Thymus (tissue), 11 donors: ENCODE measurements around the gene REST. TPM values are rescaled to one million over a fixed set of nuclear protein-coding genes. Genes with fewer than 3 reads are reported as not detected.
"Not testable (repeated sequence)": the region's sequence is repeated elsewhere in the genome, so short reads cannot be mapped to it uniquely, and the experiment has no call there.

Experiments used
- DNase-seq, 9 donors: peaks; one replicate each; pipeline ENCODE4 v3.0.0-alpha.2; 2013; ENCODE audit warnings: low spot score in 9 of 9, low read depth in 6 of 9, missing footprints in 1 of 9
- H3K27ac ChIP-seq, 2 donors: one replicate each; pipeline ENCODE4 v1.5.1; 2013; ENCODE audit warnings: control low read depth in 1 of 2, low read depth in 1 of 2, low read length in 1 of 2, mild to moderate bottlenecking in 1 of 2, moderate library complexity in 1 of 2
- H3K27me3 ChIP-seq, 2 donors: one replicate each; pipeline ENCODE4 v1.5.1; 2013; ENCODE audit warnings: low read length in 1 of 2; ENCODE audit not compliant: control insufficient read depth in 2 of 2, insufficient read depth in 1 of 2
- H3K36me3 ChIP-seq, 2 donors: one replicate each; pipeline ENCODE4 v1.5.1; 2013; ENCODE audit warnings: low read length in 1 of 2, mild to moderate bottlenecking in 1 of 2, moderate library complexity in 1 of 2; ENCODE audit not compliant: control insufficient read depth in 2 of 2, insufficient read depth in 2 of 2
- H3K4me1 ChIP-seq, 2 donors: one replicate each; pipeline ENCODE4 v1.5.1; 2013; ENCODE audit warnings: low read length in 2 of 2; ENCODE audit not compliant: control insufficient read depth in 2 of 2, insufficient read depth in 2 of 2
- H3K4me3 ChIP-seq, 2 donors: one replicate each; pipeline ENCODE4 v1.5.1; 2013; ENCODE audit warnings: low read length in 2 of 2, control low read depth in 1 of 2, mild to moderate bottlenecking in 1 of 2
- H3K9me3 ChIP-seq, 2 donors: one replicate each; pipeline ENCODE4 v1.5.1; 2013; ENCODE audit warnings: low read length in 1 of 2, mild to moderate bottlenecking in 1 of 2; ENCODE audit not compliant: control insufficient read depth in 2 of 2, insufficient read depth in 1 of 2
- WGBS: extraction: QIAGEN DNeasy Blood & Tissue Kit; methylation state at CpG from one replicate; pipeline ENCODE4 v1.1.7; 2013; 5-methylcytosine and 5-hydroxymethylcytosine counted together
- polyA plus RNA-seq: library from polyadenylated mRNA; stranded (reverse); fragments of 200-250 nt; gene quantifications from one replicate; pipeline ENCODE4 v1.2.3, GENCODE V29; 2013
- total RNA-seq: library from RNA; stranded (reverse); fragments of 120-200 nt; gene quantifications from one replicate; pipeline ENCODE4 v1.2.4, GENCODE V29; 2013
- donor health status: healthy.

Gene REST
- total and polyA plus RNA-seq, 2 donors, result 12.4 to 41.3 TPM

DNA sequence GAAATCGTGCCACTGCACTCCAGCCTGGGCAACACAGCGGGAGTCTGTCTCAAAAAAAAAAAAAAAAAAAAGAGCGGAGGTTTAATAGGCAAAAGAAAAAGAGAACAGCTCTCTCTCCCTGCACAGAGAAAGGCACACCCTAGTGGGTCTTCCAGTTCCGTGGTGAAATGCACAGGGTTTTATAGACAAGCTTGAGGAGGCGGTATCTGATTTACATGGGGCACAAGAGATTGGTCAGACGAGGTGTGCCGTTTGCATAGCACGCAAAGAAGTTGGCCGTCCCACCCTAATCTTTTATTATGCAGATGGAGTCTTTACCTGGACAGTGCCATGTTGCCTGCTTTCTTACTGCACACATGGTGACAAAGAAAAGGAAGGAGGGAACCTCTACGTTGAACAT is 33.5 kb upstream of the REST start:
- no peak overlapping the region for H3K4me3 ChIP-seq
- H3K27ac ChIP-seq, result no peak overlapping the region
- no peaks in the 10 kb centered on the region for H3K36me3 ChIP-seq
- no peak for DNase-seq
- H3K27me3 ChIP-seq, result no peaks in the 10 kb centered on the region
- WGBS, result 92% methylated on average over 10 of the region's 10 CpGs
- H3K9me3 ChIP-seq, result no peaks in the 10 kb centered on the region
- H3K4me1 ChIP-seq, result peaks cover 3 to 6% of the 10 kb centered on the region in 2 donors

DNA sequence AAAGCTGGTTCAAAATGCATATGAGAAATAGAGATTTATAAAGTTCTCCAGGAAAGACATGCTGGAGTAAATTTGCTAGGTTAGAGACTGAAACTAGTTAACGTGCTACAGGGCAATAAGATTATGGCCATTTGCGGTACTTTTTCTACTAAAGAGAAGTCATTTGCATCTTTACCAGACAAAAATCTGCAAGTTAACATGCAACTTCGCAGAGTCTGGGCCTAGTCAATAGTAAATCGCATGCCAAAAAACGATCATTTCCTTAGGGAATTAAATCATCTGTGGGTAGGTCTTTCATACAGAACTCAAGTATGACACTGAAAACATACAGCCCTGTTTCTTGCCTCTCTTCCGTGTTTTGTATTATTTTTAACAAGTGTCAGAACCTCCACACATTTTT is 32.8 kb upstream of the REST start:
- no peaks in the 10 kb centered on the region for H3K27me3 ChIP-seq
- DNase-seq, result no peak

DNA sequence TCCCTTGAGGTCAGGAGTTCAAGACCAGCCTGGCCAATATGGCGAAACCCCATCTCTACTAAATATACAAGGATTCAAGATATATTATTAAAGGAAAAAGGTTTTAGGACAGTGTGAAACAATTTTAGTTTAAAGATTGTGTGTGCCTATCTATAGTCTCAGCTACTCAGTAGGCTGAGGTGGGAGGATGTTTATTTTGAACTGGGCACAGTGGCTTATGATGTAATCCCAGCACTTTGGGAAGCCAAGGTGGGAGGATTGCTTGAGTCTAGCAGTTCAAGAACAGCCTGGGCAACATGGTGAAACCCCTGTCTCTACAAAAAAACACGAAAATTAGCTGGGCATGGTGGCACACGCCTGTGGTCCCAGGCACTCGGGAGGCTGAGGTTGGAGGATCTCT is 31.4 kb upstream of the REST start:
- DNase-seq, result no peak
- Histone ChIP-seq H3K27ac (no peak overlapping the region), H3K27me3 (no peaks in the 10 kb centered on the region), H3K4me3 (no peak overlapping the region), H3K4me1 (peaks cover 3 to 6% of the 10 kb centered on the region in 2 donors), H3K9me3 (no peaks in the 10 kb centered on the region), H3K36me3 (no peaks in the 10 kb centered on the region)
- WGBS, result 96% methylated on average over 4 of the region's 4 CpGs

More for the DNA sequence above, 32.8 kb upstream of the REST start:
- Histone ChIP-seq H3K4me3 (no peak overlapping the region), H3K27ac (no peak overlapping the region), H3K36me3 (no peaks in the 10 kb centered on the region), H3K4me1 (peaks cover 3 to 6% of the 10 kb centered on the region in 2 donors), H3K9me3 (no peaks in the 10 kb centered on the region)
- 94% methylated on average over 6 of the region's 6 CpGs for WGBS

DNA sequence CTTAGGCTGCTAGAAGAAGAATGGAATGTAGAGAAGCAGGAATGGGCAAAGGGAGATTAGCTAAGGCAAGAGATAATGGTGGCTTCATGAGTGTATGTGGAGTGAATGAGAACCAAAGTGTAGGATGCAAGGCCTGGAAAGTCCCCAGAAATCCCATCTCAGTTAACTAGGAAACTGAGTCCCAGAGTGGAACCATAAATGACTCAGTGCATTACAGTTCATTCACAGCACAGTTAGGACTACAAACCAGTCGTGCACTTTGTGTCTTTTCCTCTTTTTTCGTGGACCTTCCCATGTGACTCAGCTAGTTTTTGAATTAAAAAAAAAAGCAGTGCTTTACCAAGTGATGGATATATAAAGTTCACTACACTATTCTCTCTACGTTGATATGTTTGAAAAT is 27.7 kb upstream of the REST start:
- no peaks in the 10 kb centered on the region for H3K27me3 ChIP-seq
- no peaks in the 10 kb centered on the region for H3K9me3 ChIP-seq
- WGBS, result 34% methylated on average over 3 of the region's 3 CpGs
- no peaks in the 10 kb centered on the region for H3K36me3 ChIP-seq
- H3K27ac ChIP-seq, result no peak overlapping the region
- H3K4me1 ChIP-seq, result peaks cover 0 to 5% of the 10 kb centered on the region in 2 donors
- no peak overlapping the region for H3K4me3 ChIP-seq
- DNase-seq, result no peak

- Histone ChIP-seq H3K4me1 (peaks cover 0 to 5% of the 10 kb centered on the region in 2 donors), H3K27ac (no peak overlapping the region), H3K36me3 (no peaks in the 10 kb centered on the region), H3K27me3 (no peaks in the 10 kb centered on the region), H3K4me3 (no peak overlapping the region), H3K9me3 (no peaks in the 10 kb centered on the region)
- DNase-seq, result no peak
- WGBS, result 91% methylated on average over 5 of the region's 5 CpGs
These were observed 27.1 kb upstream of the REST start for GRCh38 chr4:56880572-56880971.

DNA sequence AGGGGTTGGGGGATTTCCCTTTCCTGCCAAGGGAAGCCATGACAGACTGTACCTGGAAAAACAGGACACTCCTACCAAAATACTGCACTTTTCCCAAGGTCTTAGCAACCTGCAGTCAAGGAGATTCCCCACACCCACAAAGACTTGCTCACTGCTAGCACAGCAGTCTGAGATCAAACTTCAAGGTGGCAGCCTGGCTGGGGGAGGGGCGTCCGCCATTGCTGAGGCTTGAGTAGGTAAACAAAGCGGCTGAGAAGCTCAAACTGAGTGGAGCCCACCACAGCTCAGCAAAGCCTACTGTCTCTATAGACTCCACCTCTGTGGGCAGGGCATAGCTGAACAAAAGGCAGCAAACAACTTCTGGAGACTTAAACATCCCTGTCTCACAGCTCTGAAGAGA is 23.2 kb upstream of the REST start:
- 90% methylated on average over 3 of the region's 3 CpGs for WGBS
- not testable (repeated sequence) for H3K36me3 ChIP-seq, H3K27me3 ChIP-seq, H3K27ac ChIP-seq, H3K4me3 ChIP-seq, H3K4me1 ChIP-seq, H3K9me3 ChIP-seq
- peak in 4 of 9 donors; percentile 7 to 37 (median 16) for DNase-seq

DNA sequence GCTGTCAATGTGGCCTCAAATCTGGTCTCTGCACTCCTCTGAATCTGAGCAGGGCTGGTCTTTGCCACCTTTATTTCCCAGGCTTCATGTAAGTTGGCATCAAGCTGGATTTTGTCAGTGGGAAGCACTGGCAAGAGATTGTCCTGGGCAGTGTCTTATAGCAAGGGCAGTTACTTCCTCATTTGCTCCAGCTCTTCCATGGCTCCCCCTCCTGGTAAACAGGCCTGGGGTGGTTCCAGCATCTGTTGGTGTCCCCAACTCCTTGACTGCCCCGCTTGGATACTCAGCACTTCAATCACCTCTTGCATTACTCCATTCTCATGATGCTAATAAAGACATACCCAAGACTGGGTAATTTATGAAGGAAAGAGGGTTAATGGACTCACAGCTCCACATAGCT is 15.0 kb upstream of the REST start:
- 96% methylated on average over 1 of the region's 1 CpG for WGBS

GRCh38 chr4:56897842-56898241 is 9.9 kb upstream of the REST start:
- not testable (repeated sequence) for H3K27ac ChIP-seq, H3K27me3 ChIP-seq, DNase-seq, H3K4me1 ChIP-seq, H3K36me3 ChIP-seq, H3K9me3 ChIP-seq, H3K4me3 ChIP-seq
- WGBS, result 96% methylated on average over 17 of the region's 17 CpGs

More for the DNA sequence above, 15.0 kb upstream of the REST start:
- H3K9me3 ChIP-seq, result no peaks in the 10 kb centered on the region
- no peaks in the 10 kb centered on the region for H3K36me3 ChIP-seq
- H3K27me3 ChIP-seq, result no peaks in the 10 kb centered on the region
- no peaks in the 10 kb centered on the region for H3K4me1 ChIP-seq
- DNase-seq, result no peak
- H3K27ac ChIP-seq, result no peak overlapping the region
- H3K4me3 ChIP-seq, result no peak overlapping the region

- H3K9me3 ChIP-seq, H3K27ac ChIP-seq, H3K36me3 ChIP-seq, H3K4me3 ChIP-seq, H3K27me3 ChIP-seq, DNase-seq, H3K4me1 ChIP-seq: not testable (repeated sequence)
- 96% methylated on average over 5 of the region's 5 CpGs for WGBS
These were observed 7.5 kb upstream of the REST start for GRCh38 chr4:56900186-56900585.

GRCh38 chr4:56902703-56903102 is 5.0 kb upstream of the REST start:
- Histone ChIP-seq H3K36me3 (no peaks in the 10 kb centered on the region), H3K9me3 (no peaks in the 10 kb centered on the region), H3K4me3 (no peak overlapping the region), H3K4me1 (peaks cover 0 to 13% of the 10 kb centered on the region in 2 donors), H3K27me3 (peaks cover 0 to 2% of the 10 kb centered on the region in 2 donors), H3K27ac (no peak overlapping the region)
- WGBS, result 79% methylated on average over 3 of the region's 3 CpGs
- DNase-seq, result no peak
